ENCODE measurements around the gene WWC2.

DNA sequence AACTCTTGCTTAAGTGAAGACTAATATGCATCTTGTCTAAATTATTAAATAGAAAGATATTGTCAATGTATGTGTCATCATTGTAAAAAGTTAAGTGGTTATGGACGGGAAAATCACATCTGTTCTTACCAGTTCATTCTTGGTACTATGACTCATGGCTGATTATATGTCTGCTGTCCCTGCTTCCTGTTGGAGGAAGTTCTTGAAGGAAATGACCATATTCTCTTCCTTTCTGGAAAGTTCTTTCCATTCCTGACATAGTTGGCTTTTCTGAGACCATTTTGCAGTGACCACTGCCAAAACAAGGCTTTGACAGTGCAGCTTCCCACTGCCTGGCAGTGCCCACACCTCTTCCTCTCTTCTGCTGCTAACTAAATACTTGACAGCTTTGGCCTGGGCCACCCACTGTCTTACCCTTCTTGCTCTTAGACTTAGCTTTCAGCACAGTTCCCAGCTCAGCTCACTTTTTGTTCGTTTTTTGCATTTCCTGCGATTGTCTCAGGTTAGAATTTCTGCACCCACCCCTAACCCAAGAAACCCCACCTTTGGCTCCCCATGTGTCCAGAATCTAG, 236.4 kb downstream of the WWC2 start:
- TF ChIP-seq, protein P1, sequence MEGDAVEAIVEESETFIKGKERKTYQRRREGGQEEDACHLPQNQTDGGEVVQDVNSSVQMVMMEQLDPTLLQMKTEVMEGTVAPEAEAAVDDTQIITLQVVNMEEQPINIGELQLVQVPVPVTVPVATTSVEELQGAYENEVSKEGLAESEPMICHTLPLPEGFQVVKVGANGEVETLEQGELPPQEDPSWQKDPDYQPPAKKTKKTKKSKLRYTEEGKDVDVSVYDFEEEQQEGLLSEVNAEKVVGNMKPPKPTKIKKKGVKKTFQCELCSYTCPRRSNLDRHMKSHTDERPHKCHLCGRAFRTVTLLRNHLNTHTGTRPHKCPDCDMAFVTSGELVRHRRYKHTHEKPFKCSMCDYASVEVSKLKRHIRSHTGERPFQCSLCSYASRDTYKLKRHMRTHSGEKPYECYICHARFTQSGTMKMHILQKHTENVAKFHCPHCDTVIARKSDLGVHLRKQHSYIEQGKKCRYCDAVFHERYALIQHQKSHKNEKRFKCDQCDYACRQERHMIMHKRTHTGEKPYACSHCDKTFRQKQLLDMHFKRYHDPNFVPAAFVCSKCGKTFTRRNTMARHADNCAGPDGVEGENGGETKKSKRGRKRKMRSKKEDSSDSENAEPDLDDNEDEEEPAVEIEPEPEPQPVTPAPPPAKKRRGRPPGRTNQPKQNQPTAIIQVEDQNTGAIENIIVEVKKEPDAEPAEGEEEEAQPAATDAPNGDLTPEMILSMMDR (IDR thresholded peaks at IDR 0.05 in 2 of 3, conservative IDR thresholded peaks at IDR 0.05 in 1 of 3; ENCODE audit: borderline replicate concordance in 1 of 3, insufficient read depth in 1 of 3, low read depth in 2 of 3, low read length in 2 of 3) = no peak
- TF ChIP-seq ZNF274 (IDR thresholded peaks at IDR 0.05; ENCODE audit: low read depth, low read length) = no peak
- TF ChIP-seq YY1 (IDR thresholded peaks at IDR 0.05; ENCODE audit: extremely low read depth, insufficient replicate concordance, low read depth, low read length) = peak; percentile 47
- no peak for TF ChIP-seq TCF7L2 (IDR thresholded peaks at IDR 0.05; ENCODE audit: borderline replicate concordance, extremely low read depth, insufficient read depth, insufficient read length)
- TF ChIP-seq EGR1 (IDR thresholded peaks at IDR 0.05; ENCODE audit: low read depth) = no peak; the same call in 1 of the 2 replicates
- no peak; the same call in 1 of the 2 replicates for TF ChIP-seq CEBPB (IDR thresholded peaks at IDR 0.05; ENCODE audit: low read depth)
- TF ChIP-seq SIN3A (IDR thresholded peaks at IDR 0.05; ENCODE audit: low read depth) = peak; percentile 36; the same call in 1 of the 2 replicates
- TF ChIP-seq EZH2phosphoT487 (IDR thresholded peaks at IDR 0.05; ENCODE audit: borderline replicate concordance) = no peak
- TF ChIP-seq, protein P2, sequence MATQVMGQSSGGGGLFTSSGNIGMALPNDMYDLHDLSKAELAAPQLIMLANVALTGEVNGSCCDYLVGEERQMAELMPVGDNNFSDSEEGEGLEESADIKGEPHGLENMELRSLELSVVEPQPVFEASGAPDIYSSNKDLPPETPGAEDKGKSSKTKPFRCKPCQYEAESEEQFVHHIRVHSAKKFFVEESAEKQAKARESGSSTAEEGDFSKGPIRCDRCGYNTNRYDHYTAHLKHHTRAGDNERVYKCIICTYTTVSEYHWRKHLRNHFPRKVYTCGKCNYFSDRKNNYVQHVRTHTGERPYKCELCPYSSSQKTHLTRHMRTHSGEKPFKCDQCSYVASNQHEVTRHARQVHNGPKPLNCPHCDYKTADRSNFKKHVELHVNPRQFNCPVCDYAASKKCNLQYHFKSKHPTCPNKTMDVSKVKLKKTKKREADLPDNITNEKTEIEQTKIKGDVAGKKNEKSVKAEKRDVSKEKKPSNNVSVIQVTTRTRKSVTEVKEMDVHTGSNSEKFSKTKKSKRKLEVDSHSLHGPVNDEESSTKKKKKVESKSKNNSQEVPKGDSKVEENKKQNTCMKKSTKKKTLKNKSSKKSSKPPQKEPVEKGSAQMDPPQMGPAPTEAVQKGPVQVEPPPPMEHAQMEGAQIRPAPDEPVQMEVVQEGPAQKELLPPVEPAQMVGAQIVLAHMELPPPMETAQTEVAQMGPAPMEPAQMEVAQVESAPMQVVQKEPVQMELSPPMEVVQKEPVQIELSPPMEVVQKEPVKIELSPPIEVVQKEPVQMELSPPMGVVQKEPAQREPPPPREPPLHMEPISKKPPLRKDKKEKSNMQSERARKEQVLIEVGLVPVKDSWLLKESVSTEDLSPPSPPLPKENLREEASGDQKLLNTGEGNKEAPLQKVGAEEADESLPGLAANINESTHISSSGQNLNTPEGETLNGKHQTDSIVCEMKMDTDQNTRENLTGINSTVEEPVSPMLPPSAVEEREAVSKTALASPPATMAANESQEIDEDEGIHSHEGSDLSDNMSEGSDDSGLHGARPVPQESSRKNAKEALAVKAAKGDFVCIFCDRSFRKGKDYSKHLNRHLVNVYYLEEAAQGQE (IDR thresholded peaks at IDR 0.05; ENCODE audit: low read depth) = no peak
